ENCODE measurements around the gene SNAP47.
"Not testable (repeated sequence)": the region's sequence is repeated elsewhere in the genome, so short reads cannot be mapped to it uniquely, and the experiment has no call there.

The SNAP47 gene

GRCh38 chr1:227734856-227735538 is at the start of gene SNAP47, which contains the start of gene JMJD4:
SNAP47 (plus strand) TSS chr1:227735435; CDS start chr1:227747737, 12,302 bp downstream.
JMJD4 (minus strand) TSS chr1:227735302; CDS start chr1:227735273, 29 bp downstream.
- peak; percentile 85 for DNase-seq

GRCh38 chr1:227685807-227686206 is 49.4 kb upstream of the SNAP47 start:
- no peak for DNase-seq

DNA sequence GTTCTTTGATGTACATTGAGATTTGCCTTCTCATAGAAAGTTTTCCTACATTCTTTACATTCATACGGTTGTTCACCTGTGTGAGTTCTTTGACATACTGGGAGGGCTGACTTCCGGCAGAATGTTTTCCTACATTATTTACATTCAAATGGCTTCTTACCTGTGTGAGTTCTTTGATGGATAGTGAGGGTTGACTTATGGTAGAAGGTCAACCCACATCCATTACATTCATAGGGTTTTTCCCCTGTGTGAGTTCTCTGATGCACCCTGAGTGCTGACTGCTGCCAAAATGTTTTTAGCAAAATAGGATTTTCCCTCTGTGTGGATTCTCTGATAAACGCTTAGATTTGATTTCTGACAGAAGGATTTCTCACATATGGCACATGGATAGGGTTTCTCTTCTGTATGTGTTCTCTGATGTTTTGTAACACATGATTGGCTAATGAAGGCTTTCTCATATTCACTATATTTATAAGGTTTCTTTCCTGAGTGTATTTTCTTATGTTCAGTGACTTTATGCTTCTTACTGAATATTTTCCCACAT is 37.8 kb upstream of the SNAP47 start:
- DNase-seq = no peak

GRCh38 chr1:227701631-227702030 is 33.6 kb upstream of the SNAP47 start:
- DNase-seq = not testable (repeated sequence)

- no peak for DNase-seq
Measured at GRCh38 chr1:227707846-227708245, 27.4 kb upstream of the SNAP47 start.

GRCh38 chr1:227709451-227709850 is 25.8 kb upstream of the SNAP47 start:
- DNase-seq = no peak

DNA sequence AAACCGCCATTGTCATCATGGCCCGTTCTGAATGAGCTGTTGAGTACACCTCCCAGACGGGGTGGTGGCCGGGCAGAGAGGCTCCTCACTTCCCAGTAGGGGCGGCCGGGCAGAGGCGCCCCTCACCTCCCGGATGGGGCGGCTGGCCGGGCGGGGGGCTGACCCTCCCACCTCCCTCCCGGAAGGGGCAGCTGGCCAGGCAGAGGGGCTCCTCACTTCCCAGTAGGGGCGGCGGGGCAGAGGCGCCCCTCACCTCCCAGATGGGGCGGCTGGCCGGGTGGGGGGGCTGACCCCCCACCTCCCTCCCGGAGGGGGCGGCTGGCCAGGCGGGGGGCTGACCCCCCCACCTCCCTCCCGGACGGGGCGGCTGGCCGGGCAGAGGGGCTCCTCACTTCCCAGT is 24.8 kb upstream of the SNAP47 start:
- DNase-seq = not testable (repeated sequence)

DNA sequence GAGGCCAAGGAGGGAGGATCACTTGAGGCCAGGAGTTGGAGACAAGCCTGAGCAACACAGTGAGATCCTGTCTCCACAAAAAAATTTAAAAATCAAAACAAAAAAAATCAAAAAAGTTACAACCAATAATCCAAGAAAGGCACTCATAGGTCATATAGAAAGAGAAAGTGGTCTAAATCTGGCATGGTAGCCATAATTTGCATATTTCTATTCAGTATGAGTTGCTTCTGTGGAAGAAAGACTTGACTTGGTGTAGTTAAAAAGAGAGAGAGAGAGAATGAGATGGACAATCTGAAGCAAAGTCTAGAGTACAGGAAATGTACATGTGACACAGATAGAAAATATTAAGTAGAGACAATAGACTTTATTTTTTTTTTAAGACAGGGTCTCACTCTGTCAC is 22.6 kb upstream of the SNAP47 start:
- DNase-seq = no peak

GRCh38 chr1:227718932-227719331 is 16.3 kb upstream of the SNAP47 start:
- no peak for DNase-seq

DNA sequence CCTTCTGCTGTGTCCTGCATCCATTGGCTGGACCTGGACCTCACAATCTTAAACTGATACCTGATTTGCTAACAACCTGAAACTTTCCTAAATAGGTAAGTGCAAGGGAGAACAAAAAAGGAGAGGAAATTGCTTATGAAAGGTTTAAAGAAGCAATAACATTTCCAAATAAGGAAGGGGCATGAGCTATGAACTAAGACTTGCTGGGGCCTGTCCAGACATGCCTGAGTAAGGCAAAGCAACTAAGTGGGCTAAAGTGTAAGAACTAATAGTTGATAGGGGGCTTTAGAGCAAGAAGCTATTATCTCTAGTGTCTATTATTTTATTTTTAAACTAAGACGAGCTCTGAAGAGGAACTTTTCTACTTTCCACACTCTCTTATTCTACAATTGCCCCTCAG is 11.8 kb upstream of the SNAP47 start:
- no peak for DNase-seq

DNA sequence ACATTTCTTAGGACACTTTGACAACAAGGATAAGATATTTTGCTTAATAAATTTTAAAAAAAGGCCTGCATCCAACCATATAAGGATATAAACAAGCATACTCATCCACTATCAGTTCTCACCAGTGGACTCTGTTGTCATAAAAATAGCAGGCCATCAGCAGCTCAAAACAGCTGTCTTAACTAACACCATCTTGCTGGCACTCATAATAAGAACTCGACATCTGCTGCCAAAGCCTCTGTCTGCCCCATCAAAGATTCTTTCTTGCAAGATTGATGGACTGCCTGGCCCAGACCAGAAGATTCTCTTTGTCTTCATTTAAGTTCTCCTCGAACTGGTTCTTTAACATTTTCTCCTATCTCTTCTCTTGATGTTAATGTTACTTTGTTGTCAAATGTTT is 10.2 kb upstream of the SNAP47 start:
- DNase-seq = no peak

DNA sequence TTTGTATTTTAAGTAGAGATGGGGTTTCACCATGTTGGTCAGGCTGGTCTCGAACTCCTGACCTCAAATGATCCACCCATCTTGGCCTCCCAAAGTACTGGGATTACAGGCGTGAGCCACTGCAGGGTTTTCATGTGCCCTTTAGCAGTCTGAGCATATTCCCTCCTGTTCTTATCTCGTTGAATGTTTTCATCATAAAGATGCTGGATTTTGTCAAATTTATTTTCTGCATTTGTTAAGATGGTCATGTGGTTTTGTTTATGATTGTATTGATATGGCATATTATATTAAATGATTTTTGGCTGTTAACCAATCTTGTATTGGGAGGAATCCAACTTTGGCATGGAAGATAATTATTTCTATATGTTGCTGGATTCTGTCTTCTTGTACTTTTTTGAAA is 8.9 kb upstream of the SNAP47 start:
- no peak for DNase-seq

DNA sequence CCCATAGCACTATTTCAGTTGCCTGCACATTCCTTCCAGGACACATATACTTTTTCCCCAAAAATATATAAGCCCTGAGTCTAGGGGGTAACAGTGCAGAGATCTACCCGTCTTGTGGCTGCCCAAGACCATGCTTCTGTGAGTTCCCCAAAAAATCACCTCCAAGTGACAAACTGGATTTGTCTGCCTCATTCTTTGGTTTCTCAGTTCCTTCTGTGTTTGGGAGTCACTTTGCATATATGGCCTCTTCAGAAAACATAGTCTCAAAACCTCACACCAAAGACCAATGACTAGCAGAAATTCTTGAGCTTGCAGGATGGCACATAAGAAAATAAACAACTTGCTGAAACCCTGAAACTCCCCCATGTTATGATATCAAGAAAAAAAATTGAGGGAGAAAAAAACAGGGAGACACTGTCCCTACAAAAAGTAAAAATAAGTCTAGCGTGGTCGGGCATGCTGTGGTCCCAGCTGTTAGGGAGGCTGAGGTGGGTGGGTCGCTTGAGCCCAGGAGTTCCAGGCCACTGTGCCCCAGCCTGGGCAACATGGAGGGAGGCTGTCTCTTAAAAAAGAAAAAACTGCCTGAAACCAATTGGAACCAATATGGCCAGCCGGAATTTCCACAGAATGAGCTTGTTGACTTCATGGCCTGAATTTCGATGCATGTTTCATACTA is 8.2 kb upstream of the SNAP47 start:
- DNase-seq = no peak

GRCh38 chr1:227728059-227728891 is 7.0 kb upstream of the SNAP47 start:
- peak; percentile 73 for DNase-seq

GRCh38 chr1:227728892-227729143 is 6.4 kb upstream of the SNAP47 start:
- DNase-seq = no peak

DNA sequence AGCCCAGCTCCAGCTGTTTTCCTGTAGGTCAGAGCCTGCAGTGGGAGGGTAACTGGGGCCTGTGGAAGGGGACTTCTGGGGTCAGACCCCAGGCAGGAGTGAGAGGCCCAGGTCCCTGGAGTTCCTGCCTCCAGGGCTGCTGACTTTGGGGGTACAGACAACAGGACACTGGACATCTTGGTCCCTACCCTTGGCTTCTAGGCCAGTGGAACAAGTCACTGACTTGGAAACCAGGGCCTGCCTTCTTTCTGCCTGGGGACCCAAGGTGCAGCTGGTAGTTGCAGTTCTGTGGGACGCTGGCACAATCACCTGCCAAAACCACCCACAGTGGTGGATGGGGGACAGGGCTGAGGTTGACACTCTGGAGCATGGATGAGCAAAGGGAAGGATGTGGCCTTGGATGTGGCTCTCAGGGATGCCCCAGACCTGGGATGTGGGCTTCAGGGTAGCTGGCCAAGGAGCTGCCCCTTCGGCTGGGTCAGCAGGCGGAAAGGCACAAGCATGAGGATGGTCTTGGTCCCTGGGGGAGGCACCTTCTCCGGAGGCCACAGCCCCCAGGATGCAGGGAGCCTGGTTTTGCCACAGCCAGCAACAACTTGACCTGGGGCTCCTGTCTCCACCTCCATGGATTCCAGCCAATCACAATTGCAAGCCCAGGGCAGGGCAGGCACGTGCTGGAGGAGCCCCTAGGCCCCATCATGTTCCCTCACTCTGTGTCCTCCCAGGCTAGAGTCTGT is 5.9 kb upstream of the SNAP47 start:
- no peak for DNase-seq

- peak; percentile 6 for DNase-seq
Measured at GRCh38 chr1:227729881-227730629, 5.2 kb upstream of the SNAP47 start.

DNA sequence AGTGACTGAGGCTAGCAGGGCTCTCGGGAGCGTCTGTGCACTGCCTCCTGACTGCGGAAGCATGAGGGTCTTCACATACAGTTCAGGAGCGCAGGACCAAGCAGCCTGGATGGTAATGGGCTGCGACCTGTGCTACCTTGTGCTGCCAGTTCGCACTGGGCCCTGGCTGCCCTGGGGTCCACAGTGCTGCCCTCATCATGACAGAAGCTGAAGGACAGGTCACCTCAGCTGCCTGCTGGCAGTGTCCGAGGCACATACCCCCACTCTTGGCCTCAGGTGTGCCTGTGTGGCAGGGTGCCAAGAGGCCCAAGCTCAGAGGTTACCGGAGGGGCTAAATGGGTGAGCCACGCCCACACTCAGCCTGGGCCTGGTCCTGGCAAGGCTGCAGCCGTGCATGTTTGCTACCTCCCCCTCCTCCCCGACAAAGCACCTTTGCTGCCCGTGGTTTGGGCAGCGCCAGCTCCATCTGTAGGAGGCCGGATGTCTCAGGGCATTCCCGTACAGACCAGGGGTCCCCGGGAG is 4.5 kb upstream of the SNAP47 start:
- no peak for DNase-seq

GRCh38 chr1:227731241-227731677 is 4.0 kb upstream of the SNAP47 start:
- no peak for DNase-seq

DNA sequence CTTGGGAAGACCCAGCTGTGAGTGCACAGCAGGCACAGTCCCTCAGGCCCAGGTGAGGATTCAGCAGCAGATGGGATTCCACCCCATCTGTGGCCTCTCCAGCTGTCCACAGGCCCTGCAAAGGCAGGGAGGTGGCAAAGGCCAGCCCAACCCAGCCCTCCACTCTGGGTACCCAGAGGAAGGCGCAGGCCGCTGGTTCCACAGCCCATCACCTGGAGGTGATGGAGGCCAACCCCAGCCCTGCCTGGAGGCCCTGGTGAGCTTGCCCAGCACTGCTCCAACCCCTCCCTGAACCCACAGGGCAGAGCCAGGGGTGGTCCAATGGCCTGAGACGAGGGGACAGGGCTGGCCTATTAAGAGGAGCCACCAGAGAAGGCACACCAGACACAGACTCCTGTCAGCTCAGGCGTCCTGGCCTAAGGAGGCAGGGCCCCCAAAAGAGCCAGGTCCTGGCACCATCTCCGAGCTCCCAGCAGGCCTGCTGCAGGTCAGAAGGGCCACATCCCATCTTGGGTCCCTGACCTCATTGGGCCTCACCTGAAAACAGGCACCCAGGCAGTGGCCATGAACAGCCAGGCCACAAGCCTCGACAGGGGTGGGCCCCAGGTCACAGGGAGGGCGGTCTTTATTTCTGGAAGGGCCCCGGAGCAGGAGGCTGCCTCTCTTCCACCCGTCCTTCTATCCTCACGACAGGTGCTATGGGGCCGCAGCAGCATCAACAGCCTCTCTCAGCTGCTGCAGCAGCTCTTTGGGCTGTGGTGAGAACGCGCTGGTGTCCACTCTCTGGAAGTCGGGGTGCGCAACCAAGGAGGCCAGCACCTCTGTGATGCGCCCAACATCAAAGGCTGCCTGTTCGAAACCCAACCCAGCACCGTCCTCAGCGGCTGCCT is 3.3 kb upstream of the SNAP47 start:
- no peak for DNase-seq

Measured in DMS79 treated with DMSO at 0.1 percent for 48 hours (cell line).